GM08714 (cell line): ENCODE results near the gene CLEC14A.

Experiments
- H3K4me3 ChIP-seq: fragments of 200-500 bp; sonication (Bioruptor generic); 2 replicates; pipeline ENCODE4 v1.5.1; 2014; ENCODE audit warnings: mild to moderate bottlenecking, low read length, inconsistent platforms
- ZNF274 ChIP-seq: IDR thresholded peaks from 2 replicates; pipeline ENCODE4 v1.6.1; 2012; ENCODE audit warnings: mild to moderate bottlenecking, low read depth, low read length

The CLEC14A gene, protein sequence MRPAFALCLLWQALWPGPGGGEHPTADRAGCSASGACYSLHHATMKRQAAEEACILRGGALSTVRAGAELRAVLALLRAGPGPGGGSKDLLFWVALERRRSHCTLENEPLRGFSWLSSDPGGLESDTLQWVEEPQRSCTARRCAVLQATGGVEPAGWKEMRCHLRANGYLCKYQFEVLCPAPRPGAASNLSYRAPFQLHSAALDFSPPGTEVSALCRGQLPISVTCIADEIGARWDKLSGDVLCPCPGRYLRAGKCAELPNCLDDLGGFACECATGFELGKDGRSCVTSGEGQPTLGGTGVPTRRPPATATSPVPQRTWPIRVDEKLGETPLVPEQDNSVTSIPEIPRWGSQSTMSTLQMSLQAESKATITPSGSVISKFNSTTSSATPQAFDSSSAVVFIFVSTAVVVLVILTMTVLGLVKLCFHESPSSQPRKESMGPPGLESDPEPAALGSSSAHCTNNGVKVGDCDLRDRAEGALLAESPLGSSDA

DNA sequence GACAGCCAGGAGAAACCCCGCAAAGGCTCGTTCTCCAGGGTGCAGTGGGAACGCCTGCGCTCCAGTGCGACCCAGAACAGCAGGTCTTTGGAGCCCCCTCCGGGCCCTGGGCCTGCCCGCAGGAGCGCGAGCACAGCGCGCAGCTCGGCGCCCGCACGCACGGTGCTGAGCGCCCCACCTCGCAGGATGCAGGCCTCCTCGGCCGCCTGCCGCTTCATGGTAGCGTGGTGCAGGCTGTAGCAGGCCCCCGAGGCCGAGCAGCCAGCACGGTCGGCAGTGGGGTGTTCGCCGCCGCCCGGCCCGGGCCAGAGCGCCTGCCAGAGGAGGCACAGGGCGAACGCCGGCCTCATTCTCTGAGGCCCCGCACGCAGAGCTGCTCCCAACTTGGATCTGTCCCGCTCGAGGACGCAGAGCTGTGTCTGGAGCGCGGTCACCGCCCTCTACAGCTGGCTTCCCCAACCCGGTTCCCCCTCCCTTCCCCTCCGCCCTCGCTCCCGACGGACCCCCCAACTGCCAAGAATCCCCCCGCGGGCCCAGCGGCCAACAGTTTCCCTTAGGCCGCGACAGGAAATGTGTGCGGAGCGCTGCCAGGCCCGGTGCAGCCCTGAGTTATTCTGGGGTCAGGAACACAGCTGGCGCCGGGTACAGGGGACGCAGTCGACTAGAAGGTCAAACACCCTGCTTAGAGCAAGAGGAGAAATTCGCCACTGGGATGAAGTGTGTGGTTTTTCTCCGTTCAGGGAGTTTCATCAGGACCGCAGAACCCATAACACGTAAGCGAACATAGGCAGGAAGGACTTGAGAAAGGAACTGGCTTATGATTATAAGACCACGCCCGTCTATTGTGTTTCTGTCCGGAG is at the start of gene CLEC14A:
TSS of gene CLEC14A (minus strand) at position 421 of the 860 bp plus-strand sequence. CDS start at position 350, 71 bp downstream.
- H3K4me3 ChIP-seq: no peak within 1 kb of the TSS; the same call in 1 of the 2 replicates
- TF ChIP-seq ZNF274: no peak

DNA sequence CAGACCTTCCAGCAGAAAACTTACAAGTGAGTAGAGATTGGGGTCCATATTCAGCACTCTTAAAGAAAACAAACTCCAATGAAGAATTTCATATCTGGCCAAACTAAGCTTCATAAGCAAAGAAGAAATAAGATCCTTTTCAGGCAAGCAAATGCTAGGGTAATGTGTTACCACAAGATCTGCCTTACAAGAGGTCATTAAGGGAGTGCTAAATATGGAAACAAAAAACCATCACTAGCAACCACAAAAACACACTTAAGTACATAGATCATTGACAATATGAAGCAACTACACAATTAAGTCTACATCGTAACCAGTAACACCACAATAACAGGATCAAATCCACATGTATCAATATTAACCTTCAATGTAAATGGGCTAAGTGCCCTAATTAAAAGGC is 47.1 kb upstream of the CLEC14A start:
- TF ChIP-seq ZNF274: no peak
- H3K4me3 ChIP-seq: no peak overlapping the region

DNA sequence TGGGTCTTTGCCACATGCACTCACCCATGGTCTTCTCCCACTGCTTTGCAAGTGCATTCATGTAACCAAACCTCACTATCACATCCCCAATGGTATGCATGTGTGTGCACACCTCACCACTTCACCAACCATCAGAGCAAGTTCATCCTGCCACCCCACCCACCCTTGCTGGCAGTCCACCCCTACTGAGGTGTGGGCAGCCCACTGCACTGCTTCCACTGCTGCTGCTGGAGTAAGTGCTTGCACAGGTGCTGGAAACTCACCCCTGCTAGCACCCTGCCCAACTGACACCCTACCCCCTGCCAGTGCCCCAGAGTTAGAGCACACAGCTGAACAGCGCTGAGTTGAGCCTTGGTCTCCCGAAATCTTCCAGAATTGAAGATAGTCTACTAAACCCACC is 46.1 kb upstream of the CLEC14A start:
- no peak for TF ChIP-seq ZNF274
- no peak overlapping the region for H3K4me3 ChIP-seq

DNA sequence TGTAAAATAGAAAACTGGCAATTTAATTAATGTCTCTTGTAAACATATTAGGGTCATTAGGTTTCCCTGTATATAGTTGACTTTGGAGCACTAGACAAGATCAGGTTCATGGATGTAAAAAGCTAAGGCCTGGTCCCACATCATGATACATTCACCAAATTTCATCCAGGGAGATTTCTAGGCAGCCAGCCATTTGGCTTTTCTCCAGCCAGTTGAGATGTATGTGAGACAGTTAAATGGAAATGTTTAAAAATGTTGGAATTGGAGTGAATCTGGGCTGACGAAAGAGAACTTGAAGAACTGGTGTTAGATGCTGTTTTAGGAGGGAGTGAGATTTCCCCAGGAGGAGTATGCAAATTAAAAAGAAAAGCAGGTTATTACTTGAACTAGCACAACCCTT is 41.8 kb upstream of the CLEC14A start:
- no peak overlapping the region for H3K4me3 ChIP-seq
- no peak for TF ChIP-seq ZNF274

DNA sequence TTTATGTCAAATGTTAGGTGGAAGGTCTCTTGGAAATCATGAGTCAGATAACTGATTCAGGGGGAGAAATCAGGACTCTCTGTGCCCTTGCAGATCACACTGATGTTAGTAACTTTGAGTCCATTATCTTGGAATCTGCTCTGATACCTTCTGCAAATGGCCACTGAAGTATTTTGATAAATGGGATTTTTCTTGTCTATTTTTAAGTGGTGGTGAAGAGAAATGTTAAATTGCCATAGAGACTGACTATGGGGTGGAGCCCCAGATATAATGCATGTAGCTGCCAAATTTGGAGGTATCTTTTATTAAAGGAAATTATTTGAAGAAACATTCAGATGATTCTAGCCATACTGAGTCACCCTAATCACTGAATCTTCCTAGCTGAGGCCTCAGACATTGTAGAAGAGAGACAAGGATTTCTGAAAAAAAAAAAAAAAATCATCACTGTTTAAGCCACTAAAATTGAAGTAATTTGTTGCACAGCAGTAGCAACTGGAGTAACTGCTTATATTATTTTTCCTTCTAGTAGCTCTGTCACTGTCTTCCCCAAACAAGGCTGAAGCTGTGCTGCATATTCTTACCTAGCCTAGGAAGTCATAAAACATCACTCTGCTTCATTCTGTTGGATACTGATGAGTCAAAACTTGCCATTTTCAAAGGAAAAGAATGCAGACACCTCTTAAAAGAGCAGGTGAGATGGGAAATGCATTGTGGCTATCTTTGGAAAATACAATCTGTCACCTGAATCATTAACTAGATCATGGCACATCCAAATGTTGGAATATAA is 36.0 kb upstream of the CLEC14A start:
- no peak overlapping the region for H3K4me3 ChIP-seq
- no peak for TF ChIP-seq ZNF274

DNA sequence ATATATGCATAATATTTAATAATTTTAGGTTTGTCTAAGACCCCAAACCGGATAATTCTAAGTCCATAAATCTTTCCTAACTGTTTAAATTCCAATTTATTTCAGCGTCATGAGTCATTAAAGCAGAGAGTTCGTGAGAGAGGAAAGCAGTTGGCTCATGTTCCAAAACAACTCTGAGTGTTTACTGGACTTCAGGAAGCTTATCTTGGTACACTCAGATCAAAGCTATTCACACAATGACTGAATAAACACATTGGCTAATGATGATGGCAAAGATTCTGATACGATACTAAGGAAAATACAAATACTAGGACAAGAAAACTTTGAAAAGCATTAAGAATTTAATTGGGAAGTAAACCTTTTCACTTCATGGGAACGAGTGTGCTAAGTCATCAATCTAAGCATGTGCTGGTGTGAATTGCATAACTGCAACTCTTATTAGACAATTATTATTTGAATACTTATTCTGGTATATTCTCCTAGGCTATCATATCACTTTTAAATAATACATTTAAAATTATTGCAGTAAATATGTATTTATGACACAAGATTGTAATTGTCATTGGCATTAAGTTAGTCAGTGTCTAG is 34.8 kb upstream of the CLEC14A start:
- no peak overlapping the region for H3K4me3 ChIP-seq
- TF ChIP-seq ZNF274: no peak

DNA sequence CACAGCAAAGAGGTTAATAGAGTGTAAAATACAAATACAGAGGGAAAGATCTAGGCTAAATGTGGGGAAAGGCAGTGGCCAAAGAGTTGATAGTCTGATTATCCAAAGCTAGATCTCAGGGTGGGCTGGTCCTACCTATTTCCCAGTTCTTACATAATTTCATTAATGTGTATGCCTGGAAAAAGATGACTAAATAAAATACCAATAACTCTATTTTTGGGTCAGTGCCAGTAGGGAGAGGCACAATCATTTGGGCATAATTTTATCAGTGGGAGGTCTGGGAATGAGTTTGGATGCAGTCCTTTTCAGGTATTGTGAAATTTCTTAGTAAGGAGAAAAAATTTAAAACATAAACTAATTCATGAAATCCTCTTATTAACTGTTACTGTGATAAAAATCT is 30.6 kb upstream of the CLEC14A start:
- TF ChIP-seq ZNF274: no peak
- no peak overlapping the region for H3K4me3 ChIP-seq

DNA sequence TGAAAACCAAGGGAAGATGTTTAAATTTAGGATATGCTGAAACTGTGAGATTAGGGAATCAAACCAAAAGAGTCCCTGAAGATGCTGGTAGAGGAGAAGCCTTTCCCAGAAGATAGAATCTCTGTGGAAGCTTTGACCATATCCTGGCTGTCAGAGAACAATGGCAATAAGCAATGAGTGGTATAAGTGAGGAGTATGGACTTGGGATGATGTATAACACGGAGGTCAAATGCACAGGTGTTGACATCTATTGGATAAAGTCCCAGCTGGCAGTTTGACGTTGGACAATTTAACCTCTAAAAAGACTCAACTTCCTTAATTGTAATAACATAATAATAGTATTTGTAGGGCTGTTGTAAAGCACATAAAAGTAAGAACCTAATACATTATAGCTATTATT is 30.1 kb upstream of the CLEC14A start:
- no peak for TF ChIP-seq ZNF274

DNA sequence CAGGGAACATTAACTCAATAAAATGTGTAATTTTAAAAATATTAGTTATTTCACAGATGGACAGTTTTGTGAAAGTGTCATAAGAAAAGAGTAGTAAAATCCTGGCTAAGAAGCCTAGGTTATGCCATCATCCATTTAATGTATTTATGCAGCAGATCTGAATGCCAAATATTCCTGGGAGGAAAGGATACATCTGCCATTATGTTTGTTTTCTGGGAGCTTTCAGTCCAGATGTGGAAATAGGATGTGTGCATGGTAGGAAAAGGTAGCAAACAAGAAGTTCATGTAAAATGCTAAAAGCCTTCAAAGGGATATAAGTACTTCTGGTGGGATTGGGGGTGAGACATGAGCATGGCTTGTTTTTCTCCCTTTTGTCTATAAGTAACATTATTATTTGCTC is 27.0 kb upstream of the CLEC14A start:
- no peak for TF ChIP-seq ZNF274

More for the DNA sequence above, 30.1 kb upstream of the CLEC14A start:
- H3K4me3 ChIP-seq: no peak overlapping the region

DNA sequence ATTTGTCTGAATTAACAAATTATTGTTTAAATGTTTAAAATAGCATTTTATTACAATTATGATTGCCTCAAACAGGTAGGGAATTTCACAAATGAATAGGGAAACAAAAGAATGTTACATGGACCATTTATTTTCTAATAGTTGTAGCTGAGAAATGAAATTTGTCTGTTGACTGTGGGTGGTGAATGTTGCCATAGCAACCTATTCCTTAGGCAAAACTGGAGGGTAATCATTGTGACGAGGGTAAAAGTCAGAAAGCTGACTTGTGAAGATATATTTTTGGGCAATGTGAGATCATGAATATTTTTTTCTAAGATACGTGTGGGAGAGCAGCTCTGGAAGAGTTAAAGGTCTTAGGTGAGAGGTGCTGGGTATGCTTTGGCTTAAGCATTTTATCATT is 24.2 kb upstream of the CLEC14A start:
- no peak overlapping the region for H3K4me3 ChIP-seq
- no peak for TF ChIP-seq ZNF274

More for the DNA sequence above, 27.0 kb upstream of the CLEC14A start:
- no peak overlapping the region for H3K4me3 ChIP-seq

DNA sequence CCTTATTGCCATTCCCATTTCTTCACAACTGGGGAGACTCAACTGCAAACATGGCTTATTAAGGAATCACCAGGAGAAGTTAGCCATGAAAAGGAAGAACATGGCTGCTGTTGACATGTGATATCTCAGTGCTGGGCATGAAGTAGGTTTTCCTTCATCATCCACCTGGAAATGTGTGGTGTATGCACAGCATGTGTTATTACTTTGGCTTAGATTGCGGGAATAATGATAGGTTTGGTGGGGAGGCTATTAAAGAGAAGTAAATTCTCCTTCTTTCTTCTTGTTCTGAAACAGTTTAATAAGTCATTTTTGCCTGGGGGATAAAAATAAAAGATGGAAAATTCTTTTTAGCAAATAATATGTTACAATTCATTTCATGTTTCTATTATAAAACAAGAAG is 23.7 kb upstream of the CLEC14A start:
- H3K4me3 ChIP-seq: no peak overlapping the region
- TF ChIP-seq ZNF274: no peak

DNA sequence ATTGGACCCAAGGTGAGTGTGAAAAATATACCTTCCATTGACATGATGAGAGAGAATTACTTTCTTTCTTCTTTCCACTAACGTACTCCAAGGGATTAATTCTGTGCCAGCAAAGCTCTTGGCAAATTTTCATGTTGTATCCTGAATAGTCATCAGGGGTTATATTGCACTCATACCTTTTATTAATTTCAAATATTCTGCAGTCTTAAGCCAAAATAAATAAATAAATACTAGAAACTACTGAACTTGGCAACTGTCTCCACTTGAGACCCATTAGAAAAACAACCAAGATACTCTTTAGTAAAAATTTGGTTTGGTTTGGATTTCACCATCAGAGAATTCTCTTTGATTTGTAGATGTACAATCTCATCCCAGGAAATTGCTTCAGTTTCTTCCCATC is 22.1 kb upstream of the CLEC14A start:
- no peak for TF ChIP-seq ZNF274
- H3K4me3 ChIP-seq: no peak overlapping the region

DNA sequence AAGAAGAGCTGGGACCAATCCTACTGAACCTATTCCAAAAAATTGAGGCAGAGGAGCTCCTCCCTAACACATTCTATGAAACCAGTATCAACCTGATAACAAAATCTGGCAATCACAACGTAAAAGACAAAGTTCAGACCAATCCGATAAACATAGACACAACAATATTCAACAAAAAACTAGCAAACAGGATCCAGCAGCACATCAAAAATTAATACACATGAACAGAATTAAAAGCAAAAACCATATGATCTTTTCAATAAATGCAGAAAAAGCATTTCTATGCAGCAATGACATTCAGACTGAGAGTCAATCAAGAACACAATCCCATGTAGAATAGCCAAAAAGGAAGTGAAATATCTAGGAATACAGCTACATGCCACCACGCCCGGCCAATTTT is 7.0 kb upstream of the CLEC14A start:
- TF ChIP-seq ZNF274: no peak

DNA sequence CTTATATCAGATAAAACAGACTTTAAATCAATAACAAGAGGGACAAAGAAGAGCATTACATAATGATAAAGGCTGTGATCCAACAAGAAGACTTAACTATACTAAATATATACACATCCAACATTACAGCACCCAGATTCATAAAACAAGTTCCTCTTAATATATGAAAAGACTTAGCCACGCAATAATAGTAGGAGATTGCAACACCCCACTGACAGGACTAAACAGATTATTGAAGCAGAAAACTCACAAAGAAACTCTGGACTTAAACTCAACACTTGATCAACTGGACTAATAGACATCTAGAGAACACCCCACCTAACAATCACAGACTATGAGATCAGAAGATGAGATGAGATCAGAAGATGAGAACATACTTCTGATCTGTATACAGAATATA is 5.7 kb upstream of the CLEC14A start:
- H3K4me3 ChIP-seq: no peak overlapping the region
- no peak for TF ChIP-seq ZNF274

More for the DNA sequence above, 7.0 kb upstream of the CLEC14A start:
- no peak overlapping the region for H3K4me3 ChIP-seq
